Left ventricle myocardium inferior (tissue), 1 donor: Measurements from ENCODE around the gene SYMPK. TPM values are rescaled to one million over a fixed set of nuclear protein-coding genes. Genes with fewer than 3 reads are reported as not detected.

ENCODE experiments used
- DNase-seq: peaks from one replicate; pipeline ENCODE4 v3.0.0-alpha.2; 2020
- H3K27ac ChIP-seq: fragments of 200-600 bp; replicated peaks from 2 replicates; pipeline ENCODE4 v1.8.0; 2021
- H3K27me3 ChIP-seq: fragments of 200-600 bp; 2 replicates; pipeline ENCODE4 v1.8.0; 2021; ENCODE audit warnings: low read depth
- H3K36me3 ChIP-seq: fragments of 200-600 bp; 2 replicates; pipeline ENCODE4 v1.8.0; 2021
- H3K4me1 ChIP-seq: fragments of 200-600 bp; 2 replicates; pipeline ENCODE4 v1.8.0; 2021
- H3K4me3 ChIP-seq: fragments of 200-600 bp; 2 replicates; pipeline ENCODE4 v1.8.0; 2021; ENCODE audit warnings: mild to moderate bottlenecking, moderate library complexity
- H3K9me3 ChIP-seq: fragments of 200-600 bp; replicated peaks from 2 replicates; pipeline ENCODE4 v1.8.0; 2021
- CTCF ChIP-seq: fragments of 200-600 bp; IDR thresholded peaks from 2 replicates; pipeline ENCODE4 v1.8.0; 2021; ENCODE audit warnings: antibody characterized with exemption, mild to moderate bottlenecking, borderline replicate concordance
- intact Hi-C: fragments of 100-400 bp; cut with micrococcal nuclease; formaldehyde crosslinking; loops from one replicate; pipeline ENCODE4 v1.11.0; 2022
- total RNA-seq: library from RNA; stranded (reverse); fragmentation: NEBNext Ultra II Directional; extraction: Animal tissue kit (Norgen Biotek cat#: 25700); gene quantifications from one replicate; pipeline ENCODE4 v1.2.1, GENCODE V29; 2021
- donor health status: DM: no; HTN: yes; CAD: no; lungs with severe emphysema.

The SYMPK gene
- total RNA-seq, 1 donor from 2014 or later = 35.9 TPM

- peaks cover 5% of the 10 kb centered on the region for H3K4me1 ChIP-seq
- no peak overlapping the region for H3K27ac ChIP-seq
- no peak overlapping the region for H3K4me3 ChIP-seq
- peaks cover 98% of the 10 kb centered on the region for H3K36me3 ChIP-seq
- no peak for TF ChIP-seq CTCF
- intact Hi-C loops = no loop called here
- no peak for DNase-seq
- H3K27me3 ChIP-seq = no peaks in the 10 kb centered on the region
- no peaks in the 10 kb centered on the region for H3K9me3 ChIP-seq
These were observed 35.4 kb downstream of the SYMPK start for GRCh38 chr19:45827459-45828093.

- DNase-seq = no peak
- no peak overlapping the region for H3K27ac ChIP-seq
- no peak overlapping the region for H3K4me3 ChIP-seq
- peaks cover 96% of the 10 kb centered on the region for H3K36me3 ChIP-seq
- intact Hi-C loops = no loop called here
- H3K9me3 ChIP-seq = no peaks in the 10 kb centered on the region
- H3K4me1 ChIP-seq = peaks cover 5% of the 10 kb centered on the region
- no peaks in the 10 kb centered on the region for H3K27me3 ChIP-seq
- no peak for TF ChIP-seq CTCF
These were observed 36.0 kb downstream of the SYMPK start for GRCh38 chr19:45826934-45827333.

GRCh38 chr19:45825917-45826893 is 36.7 kb downstream of the SYMPK start:
- peaks cover 94% of the 10 kb centered on the region for H3K36me3 ChIP-seq
- intact Hi-C loops = no loop called here
- no peaks in the 10 kb centered on the region for H3K27me3 ChIP-seq
- H3K4me3 ChIP-seq = no peak overlapping the region
- H3K27ac ChIP-seq = no peak overlapping the region
- peaks cover 5% of the 10 kb centered on the region for H3K4me1 ChIP-seq
- no peak for TF ChIP-seq CTCF
- H3K9me3 ChIP-seq = no peaks in the 10 kb centered on the region
- no peak for DNase-seq

GRCh38 chr19:45825263-45825605 is 37.7 kb downstream of the SYMPK start:
- TF ChIP-seq CTCF = no peak
- intact Hi-C loops = no loop called here
- Histone ChIP-seq H3K9me3 (no peaks in the 10 kb centered on the region), H3K27me3 (no peaks in the 10 kb centered on the region), H3K27ac (no peak overlapping the region), H3K4me1 (peaks cover 5% of the 10 kb centered on the region), H3K4me3 (no peak overlapping the region), H3K36me3 (peaks cover 92% of the 10 kb centered on the region)
- no peak for DNase-seq

GRCh38 chr19:45824531-45825262 is 38.2 kb downstream of the SYMPK start:
- no peak for DNase-seq
- Histone ChIP-seq H3K27ac (no peak overlapping the region), H3K4me3 (no peak overlapping the region), H3K9me3 (no peaks in the 10 kb centered on the region), H3K4me1 (peaks cover 5% of the 10 kb centered on the region), H3K27me3 (no peaks in the 10 kb centered on the region), H3K36me3 (peaks cover 92% of the 10 kb centered on the region)
- TF ChIP-seq CTCF = no peak
- intact Hi-C loops = no loop called here
